Right lobe of liver (tissue), 4 donors: ENCODE data around the gene FGF5.

Source experiments
- CTCF ChIP-seq, 4 donors: fragments of 200-600 bp in 3 of 4; fragments of 450-650 bp in 1 of 4; IDR thresholded peaks; one replicate each; pipeline versions ENCODE4 v1.5.1 to v1.8.0; 2016 to 2022; ENCODE audit warnings: antibody characterized with exemption in 4 of 4, mild to moderate bottlenecking in 2 of 4
- POLR2A ChIP-seq: fragments of 450-650 bp; IDR thresholded peaks from one replicate; pipeline ENCODE4 v1.6.1; 2017; ENCODE audit warnings: antibody characterized with exemption, mild to moderate bottlenecking
- donor health status: DM: no; HTN: no; CAD: no.
- donor health status: DM: no; HTN: no; CAD: no.
- donor health status: DM: no; HTN: yes; CAD: no.

GRCh38 chr4:80324171-80324570 is 57.7 kb downstream of the FGF5 start:
- no peak for TF ChIP-seq CTCF (IDR thresholded peaks at IDR 0.05)
- TF ChIP-seq POLR2A = no peak
